Astrocyte (in vitro differentiated cells and primary cell): ENCODE measurements around the gene ITGB1. TPM values are rescaled to one million over a fixed set of nuclear protein-coding genes. Genes with fewer than 3 reads are reported as not detected.
A peak's percentile ranks its signal among the peaks of the same experiment; 100 is the strongest.

Experiments used
- DNase-seq: peaks from one replicate; pipeline ENCODE4 v3.0.0-alpha.2; 2010; ENCODE audit warnings: low read depth
- FAIRE-seq: peaks from 2 replicates; lab custom pipeline; 2011; peaks lifted over from hg19 to GRCh38; lab: Jason Lieb, UNC
- H2AFZ ChIP-seq: 2 replicates; pipeline ENCODE4 v1.6.0; 2012; ENCODE audit warnings: low read depth, low read length, inconsistent platforms
- H3K27ac ChIP-seq: 2 replicates; pipeline ENCODE4 v1.5.1; 2011; ENCODE audit warnings: low read depth, low read length, inconsistent platforms
- H3K27me3 ChIP-seq: 2 replicates; pipeline ENCODE4 v1.6.0; 2011; ENCODE audit warnings: low read length, inconsistent platforms; ENCODE audit not compliant: insufficient read depth
- H3K36me3 ChIP-seq: 2 replicates; pipeline ENCODE4 v1.5.1; 2011; ENCODE audit warnings: low read length, inconsistent platforms; ENCODE audit not compliant: insufficient read depth
- H3K4me1 ChIP-seq: 2 replicates; pipeline ENCODE4 v1.5.1; 2011; ENCODE audit warnings: low read length, inconsistent platforms; ENCODE audit not compliant: insufficient read depth
- H3K4me2 ChIP-seq: 2 replicates; pipeline ENCODE4 v1.6.0; 2012; ENCODE audit warnings: low read length, inconsistent platforms
- H3K4me3 ChIP-seq: 2 replicates; pipeline ENCODE4 v1.5.1; 2011; ENCODE audit warnings: low read depth, mild to moderate bottlenecking, low read length, inconsistent platforms; ENCODE audit not compliant: insufficient read depth
- H3K79me2 ChIP-seq: 2 replicates; pipeline ENCODE4 v1.6.0; 2012; ENCODE audit warnings: mild to moderate bottlenecking, low read length, inconsistent platforms; ENCODE audit not compliant: insufficient read depth
- H3K9ac ChIP-seq: 2 replicates; pipeline ENCODE4 v1.6.0; 2012; ENCODE audit warnings: mild to moderate bottlenecking, low read length, inconsistent platforms
- H3K9me3 ChIP-seq: 2 replicates; pipeline ENCODE4 v1.5.1; 2012; ENCODE audit warnings: low read depth, mild to moderate bottlenecking, low read length, inconsistent platforms; ENCODE audit not compliant: insufficient read depth
- H4K20me1 ChIP-seq: 2 replicates; pipeline ENCODE4 v1.6.0; 2012; ENCODE audit warnings: low read length, inconsistent platforms; ENCODE audit not compliant: insufficient read depth
- H3K27ac Mint-ChIP-seq: one replicate; pipeline ENCODE4 v1.8.0; 2021; ENCODE audit warnings: mild to moderate bottlenecking, mixed read lengths; ENCODE audit not compliant: unreplicated experiment
- H3K27me3 Mint-ChIP-seq: one replicate; pipeline ENCODE4 v1.8.0; 2021; ENCODE audit warnings: low read depth, mixed read lengths; ENCODE audit not compliant: unreplicated experiment
- H3K36me3 Mint-ChIP-seq: one replicate; pipeline ENCODE4 v1.8.0; 2021; ENCODE audit warnings: low read depth, mixed read lengths; ENCODE audit not compliant: unreplicated experiment
- H3K4me1 Mint-ChIP-seq: one replicate; pipeline ENCODE4 v1.8.0; 2021; ENCODE audit warnings: low read depth, mixed read lengths; ENCODE audit not compliant: unreplicated experiment
- H3K4me3 Mint-ChIP-seq: one replicate; pipeline ENCODE4 v1.8.0; 2021; ENCODE audit warnings: mild to moderate bottlenecking, moderate library complexity, mixed read lengths; ENCODE audit not compliant: unreplicated experiment
- H3K9me3 Mint-ChIP-seq: one replicate; pipeline ENCODE4 v1.8.0; 2021; ENCODE audit warnings: mild to moderate bottlenecking, mixed read lengths; ENCODE audit not compliant: unreplicated experiment
- EZH2 ChIP-seq: IDR thresholded peaks from 2 replicates; pipeline ENCODE4 v1.6.1; 2012; ENCODE audit warnings: mild to moderate bottlenecking, low read length, inconsistent platforms; ENCODE audit not compliant: insufficient read depth
- total RNA-seq: library from RNA; stranded (reverse); gene quantifications from 2 replicates; pipeline ENCODE4 v1.2.1, GENCODE V29; 2021
- TF ChIP-seq, protein P1 (sequence below): IDR thresholded peaks from 2 replicates; pipeline ENCODE4 v1.5.1; 2011; ENCODE audit warnings: low read depth, mild to moderate bottlenecking, inconsistent platforms, low read length, moderate library complexity; ENCODE audit not compliant: insufficient read depth

The ITGB1 gene
- total RNA-seq, 1 donor from 2014 or later: 2,575 TPM

DNA sequence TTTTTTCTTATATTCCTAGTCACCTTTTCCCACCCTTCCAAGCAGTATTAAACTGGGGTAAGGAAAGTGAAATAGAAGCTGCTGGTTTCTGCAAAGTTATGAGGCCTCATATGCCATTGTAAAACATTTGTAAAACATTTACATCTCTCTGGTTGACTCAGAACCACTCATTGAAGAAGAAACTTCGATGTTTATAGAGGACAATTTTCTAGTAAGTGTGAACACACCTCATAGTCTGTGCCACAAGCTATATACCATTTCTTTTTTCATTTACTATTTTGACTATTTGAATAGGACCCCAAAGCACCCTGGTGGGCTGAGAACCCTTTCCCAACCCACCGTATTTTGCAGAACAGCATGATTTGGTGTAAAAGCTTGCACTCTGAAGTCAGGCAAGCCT lies 12.9 kb upstream of the ITGB1 start:
- Histone ChIP-seq H3K36me3 (no peaks in the 10 kb centered on the region), H3K4me2 (no peak overlapping the region), H3K9me3 (no peaks in the 10 kb centered on the region), H2AFZ (no peak overlapping the region), H3K27me3 (no peaks in the 10 kb centered on the region), H4K20me1 (no peaks in the 10 kb centered on the region), H3K79me2 (no peaks in the 10 kb centered on the region), H3K4me1 (peaks cover 6% of the 10 kb centered on the region), H3K4me3 (no peak overlapping the region), H3K9ac (no peak overlapping the region), H3K27ac (no peak overlapping the region)
- peaks cover 22% of the 10 kb centered on the region for H3K4me1 Mint-ChIP-seq
- TF ChIP-seq EZH2: no peak
- TF ChIP-seq, protein P1, sequence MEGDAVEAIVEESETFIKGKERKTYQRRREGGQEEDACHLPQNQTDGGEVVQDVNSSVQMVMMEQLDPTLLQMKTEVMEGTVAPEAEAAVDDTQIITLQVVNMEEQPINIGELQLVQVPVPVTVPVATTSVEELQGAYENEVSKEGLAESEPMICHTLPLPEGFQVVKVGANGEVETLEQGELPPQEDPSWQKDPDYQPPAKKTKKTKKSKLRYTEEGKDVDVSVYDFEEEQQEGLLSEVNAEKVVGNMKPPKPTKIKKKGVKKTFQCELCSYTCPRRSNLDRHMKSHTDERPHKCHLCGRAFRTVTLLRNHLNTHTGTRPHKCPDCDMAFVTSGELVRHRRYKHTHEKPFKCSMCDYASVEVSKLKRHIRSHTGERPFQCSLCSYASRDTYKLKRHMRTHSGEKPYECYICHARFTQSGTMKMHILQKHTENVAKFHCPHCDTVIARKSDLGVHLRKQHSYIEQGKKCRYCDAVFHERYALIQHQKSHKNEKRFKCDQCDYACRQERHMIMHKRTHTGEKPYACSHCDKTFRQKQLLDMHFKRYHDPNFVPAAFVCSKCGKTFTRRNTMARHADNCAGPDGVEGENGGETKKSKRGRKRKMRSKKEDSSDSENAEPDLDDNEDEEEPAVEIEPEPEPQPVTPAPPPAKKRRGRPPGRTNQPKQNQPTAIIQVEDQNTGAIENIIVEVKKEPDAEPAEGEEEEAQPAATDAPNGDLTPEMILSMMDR: no peak
- H3K27me3 Mint-ChIP-seq: no peaks in the 10 kb centered on the region
- FAIRE-seq (no peak), DNase-seq (no peak)
- no peaks in the 10 kb centered on the region for H3K9me3 Mint-ChIP-seq
- no peaks in the 10 kb centered on the region for H3K36me3 Mint-ChIP-seq
- no peak overlapping the region for H3K4me3 Mint-ChIP-seq
- no peak overlapping the region for H3K27ac Mint-ChIP-seq

DNA sequence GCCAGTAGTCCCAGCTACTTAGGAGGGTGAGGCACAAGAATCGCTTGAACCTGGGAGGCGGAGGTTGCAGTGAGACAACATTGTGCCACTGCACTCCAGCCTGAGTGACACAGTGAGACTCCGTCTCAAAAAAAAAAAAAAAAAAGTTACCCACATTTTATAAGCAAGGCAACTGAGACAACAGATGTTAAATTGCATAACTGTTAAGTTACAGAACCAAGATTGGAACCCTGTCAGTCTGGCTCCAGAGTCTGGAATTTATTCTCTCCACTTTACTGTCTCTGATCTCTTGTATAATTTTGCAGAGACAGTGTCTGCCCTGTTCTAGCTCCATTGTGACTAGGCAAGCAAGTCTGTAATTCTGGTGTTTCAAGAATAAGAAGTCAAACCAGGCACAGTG lies 6.2 kb upstream of the ITGB1 start:
- H3K4me3 Mint-ChIP-seq: no peak overlapping the region
- H3K27me3 Mint-ChIP-seq: no peaks in the 10 kb centered on the region
- H3K27ac ChIP-seq: no peak overlapping the region
- TF ChIP-seq, protein P1: no peak
- TF ChIP-seq EZH2: no peak
- H4K20me1 ChIP-seq: no peaks in the 10 kb centered on the region
- peaks cover 41% of the 10 kb centered on the region for H3K4me1 ChIP-seq
- H3K9ac ChIP-seq: no peak overlapping the region
- peaks cover 44% of the 10 kb centered on the region for H3K4me1 Mint-ChIP-seq
- H3K27me3 ChIP-seq: no peaks in the 10 kb centered on the region
- H3K27ac Mint-ChIP-seq: peak overlapping the region; percentile 94
- no peaks in the 10 kb centered on the region for H3K36me3 Mint-ChIP-seq
- H3K79me2 ChIP-seq: peaks cover 21% of the 10 kb centered on the region
- no peak for DNase-seq
- H3K4me2 ChIP-seq: no peak overlapping the region
- no peaks in the 10 kb centered on the region for H3K9me3 Mint-ChIP-seq
- H2AFZ ChIP-seq: no peak overlapping the region
- no peaks in the 10 kb centered on the region for H3K9me3 ChIP-seq
- FAIRE-seq: no peak
- H3K36me3 ChIP-seq: no peaks in the 10 kb centered on the region
- H3K4me3 ChIP-seq: no peak overlapping the region

DNA sequence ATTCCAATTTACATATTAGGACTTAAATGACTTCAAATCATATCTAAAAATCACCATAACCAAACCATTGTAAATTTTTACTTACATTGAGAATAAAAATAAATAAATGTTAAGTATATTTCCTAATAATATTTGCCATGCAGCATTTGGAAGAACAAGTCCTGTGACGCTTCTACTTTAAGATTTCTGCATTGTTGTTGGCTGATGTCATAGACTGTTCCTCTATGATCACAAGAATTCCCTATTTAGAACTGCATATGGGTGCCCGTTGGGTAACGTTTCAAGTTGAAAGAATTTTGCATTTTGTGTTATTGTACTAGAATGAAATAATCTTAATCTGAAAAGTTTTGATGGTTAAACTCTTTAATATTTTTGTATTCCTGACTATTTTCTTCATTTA lies 5.1 kb upstream of the ITGB1 start:
- TF ChIP-seq, protein P1: no peak
- no peak for TF ChIP-seq EZH2
- H3K27me3 ChIP-seq: no peaks in the 10 kb centered on the region
- no peaks in the 10 kb centered on the region for H3K36me3 ChIP-seq
- H3K9me3 ChIP-seq: no peaks in the 10 kb centered on the region
- no peaks in the 10 kb centered on the region for H4K20me1 ChIP-seq
- Mint-ChIP-seq H3K27ac (peak overlapping the region; percentile 96), H3K36me3 (no peaks in the 10 kb centered on the region), H3K4me3 (no peak overlapping the region), H3K27me3 (no peaks in the 10 kb centered on the region), H3K9me3 (no peaks in the 10 kb centered on the region), H3K4me1 (peaks cover 44% of the 10 kb centered on the region)
- H3K4me2 ChIP-seq: peak overlapping the region; percentile 59
- FAIRE-seq: no peak
- H3K4me3 ChIP-seq: no peak overlapping the region
- peak overlapping the region; percentile 84 for H3K27ac ChIP-seq
- peaks cover 49% of the 10 kb centered on the region for H3K4me1 ChIP-seq
- peak overlapping the region; percentile 56 for H3K9ac ChIP-seq
- DNase-seq: peak; percentile 87
- peaks cover 32% of the 10 kb centered on the region for H3K79me2 ChIP-seq
- no peak overlapping the region for H2AFZ ChIP-seq
